HAP-1 (cell line): ENCODE results near the gene MUC21.

ENCODE experiments used
- DNase-seq, 2 experiments: peaks; one replicate each; pipeline ENCODE4 v3.0.0-alpha.2; 2016 to 2020; ENCODE audit warnings: low spot score in 2 of 2
- H3K27me3 ChIP-seq: fragments of 250-450 bp; sonication (Bioruptor Pico); 2 replicates; pipeline ENCODE4 v1.5.1; 2020; ENCODE audit warnings: low read depth, mild to moderate bottlenecking, moderate library complexity
- H3K36me3 ChIP-seq: fragments of 250-450 bp; sonication (Bioruptor Pico); replicated peaks from 2 replicates; pipeline ENCODE4 v1.5.1; 2020; ENCODE audit warnings: mild to moderate bottlenecking
- H3K4me1 ChIP-seq: fragments of 250-450 bp; sonication (Bioruptor Pico); 2 replicates; pipeline ENCODE4 v1.5.1; 2020; ENCODE audit warnings: mild to moderate bottlenecking
- H3K4me3 ChIP-seq: fragments of 250-450 bp; sonication (Bioruptor Pico); 2 replicates; pipeline ENCODE4 v1.5.1; 2020; ENCODE audit warnings: mild to moderate bottlenecking, moderate library complexity
- H3K9me3 ChIP-seq: fragments of 250-450 bp; sonication (Bioruptor Pico); 2 replicates; pipeline ENCODE4 v1.5.1; 2020; ENCODE audit warnings: mild to moderate bottlenecking, moderate library complexity
- in situ Hi-C: fragments of 300-500 bp; cut with MboI; formaldehyde crosslinking; loops from 3 replicates; pipeline ENCODE4 v1.14.3; 2020; ENCODE audit warnings: low sequenced_read_pairs, inconsistent platforms, mixed read lengths

Gene MUC21

GRCh38 chr6:31033075-31033474 lies 49.6 kb downstream of the MUC21 start:
- in situ Hi-C loops, result no loop called here
- no peaks in the 10 kb centered on the region for H3K4me1 ChIP-seq
- H3K36me3 ChIP-seq, result no peaks in the 10 kb centered on the region
- H3K4me3 ChIP-seq, result no peak overlapping the region
- H3K9me3 ChIP-seq, result no peaks in the 10 kb centered on the region
- DNase-seq, result no peak
- 0 out of 2 replicates have a peak, but pooled peaks cover 2% of the 10 kb centered on the region for H3K27me3 ChIP-seq

GRCh38 chr6:31035862-31036497 lies 52.5 kb downstream of the MUC21 start:
- Histone ChIP-seq H3K4me3 (no peak overlapping the region), H3K4me1 (no peaks in the 10 kb centered on the region), H3K36me3 (no peaks in the 10 kb centered on the region), H3K9me3 (no peaks in the 10 kb centered on the region), H3K27me3 (peaks cover 2% of the 10 kb centered on the region; the same call in 1 of the 2 replicates)
- in situ Hi-C loops, result no loop called here
- no peak for DNase-seq

DNA sequence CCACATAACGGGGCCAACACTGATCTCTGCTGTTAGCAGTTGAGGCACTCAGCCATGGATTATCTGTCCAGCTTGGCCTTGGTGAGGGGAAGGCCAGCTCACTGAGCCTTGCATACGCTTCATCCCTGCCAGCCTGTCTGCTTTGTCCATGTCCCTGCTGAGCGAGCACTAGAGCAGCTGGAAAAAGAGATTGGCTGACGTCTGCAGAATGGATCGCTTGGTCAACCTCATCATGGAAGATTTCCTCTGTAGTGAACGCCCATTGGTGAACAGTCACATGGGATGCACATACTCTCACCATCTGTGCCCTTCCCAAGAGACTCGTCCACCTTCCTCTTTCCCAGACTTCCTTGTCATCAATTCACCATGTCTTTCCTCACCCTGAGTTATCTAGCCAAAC lies 53.7 kb downstream of the MUC21 start:
- peaks cover 2% of the 10 kb centered on the region; the same call in 1 of the 2 replicates for H3K27me3 ChIP-seq
- no peak overlapping the region for H3K4me3 ChIP-seq
- in situ Hi-C loops, result no loop called here
- no peaks in the 10 kb centered on the region for H3K36me3 ChIP-seq
- no peak for DNase-seq
- H3K4me1 ChIP-seq, result no peaks in the 10 kb centered on the region
- H3K9me3 ChIP-seq, result no peaks in the 10 kb centered on the region

GRCh38 chr6:31037682-31038081 lies 54.2 kb downstream of the MUC21 start:
- Histone ChIP-seq H3K36me3 (no peaks in the 10 kb centered on the region), H3K4me1 (no peaks in the 10 kb centered on the region), H3K9me3 (no peaks in the 10 kb centered on the region), H3K27me3 (peaks cover 2% of the 10 kb centered on the region; the same call in 1 of the 2 replicates), H3K4me3 (no peak overlapping the region)
- DNase-seq, result no peak
- in situ Hi-C loops, result no loop called here

GRCh38 chr6:31038559-31038958 lies 55.0 kb downstream of the MUC21 start:
- H3K9me3 ChIP-seq, result no peaks in the 10 kb centered on the region
- in situ Hi-C loops, result no loop called here
- no peak overlapping the region for H3K4me3 ChIP-seq
- H3K4me1 ChIP-seq, result no peaks in the 10 kb centered on the region
- no peaks in the 10 kb centered on the region for H3K36me3 ChIP-seq
- no peak for DNase-seq
- no peaks in the 10 kb centered on the region; the same call in 1 of the 2 replicates for H3K27me3 ChIP-seq
